ENCODE results near the gene FAM53A.

The FAM53A gene

DNA sequence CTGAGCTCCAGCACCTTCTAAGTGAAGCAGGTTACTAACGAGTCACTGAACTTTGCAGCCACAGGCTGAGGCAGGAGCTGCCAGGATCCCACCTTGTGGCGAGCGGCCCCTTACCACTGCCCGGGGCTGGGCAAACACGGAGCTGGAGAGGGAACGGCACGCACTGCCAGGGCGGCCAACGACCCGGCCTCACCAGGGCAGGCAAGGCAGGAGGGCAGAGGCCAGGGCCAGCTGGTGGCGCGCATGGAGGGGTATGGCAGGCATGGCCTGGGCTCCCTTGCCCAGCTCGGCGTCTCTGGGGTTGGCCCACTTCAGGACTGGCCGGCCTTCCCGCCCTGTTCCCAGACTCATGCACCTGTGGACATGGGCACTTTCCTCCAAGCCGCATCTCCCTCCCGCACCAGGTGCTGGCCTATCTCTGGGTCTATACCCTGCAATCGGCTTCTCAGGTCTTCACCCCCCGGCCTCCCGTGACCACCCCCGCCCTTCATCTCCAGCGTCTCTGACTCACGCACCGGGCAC lies 64.9 kb downstream of the FAM53A start:
- Histone ChIP-seq H3K4me3 (ENCODE audit: low read length) (no peak overlapping the region), H3K27me3 (ENCODE audit: control insufficient read depth, insufficient read depth, low read length) (no peaks in the 10 kb centered on the region), H3K27ac (ENCODE audit: low read length) (no peak overlapping the region), H3K9ac (ENCODE audit: low read length) (no peak overlapping the region), H3K9me3 (ENCODE audit: control insufficient read depth, low read depth, low read length) (no peaks in the 10 kb centered on the region), H3K4me1 (ENCODE audit: control insufficient read depth, low read depth, low read length) (no peaks in the 10 kb centered on the region), H3K36me3 (ENCODE audit: control insufficient read depth, low read depth, low read length) (no peaks in the 10 kb centered on the region)

DNA sequence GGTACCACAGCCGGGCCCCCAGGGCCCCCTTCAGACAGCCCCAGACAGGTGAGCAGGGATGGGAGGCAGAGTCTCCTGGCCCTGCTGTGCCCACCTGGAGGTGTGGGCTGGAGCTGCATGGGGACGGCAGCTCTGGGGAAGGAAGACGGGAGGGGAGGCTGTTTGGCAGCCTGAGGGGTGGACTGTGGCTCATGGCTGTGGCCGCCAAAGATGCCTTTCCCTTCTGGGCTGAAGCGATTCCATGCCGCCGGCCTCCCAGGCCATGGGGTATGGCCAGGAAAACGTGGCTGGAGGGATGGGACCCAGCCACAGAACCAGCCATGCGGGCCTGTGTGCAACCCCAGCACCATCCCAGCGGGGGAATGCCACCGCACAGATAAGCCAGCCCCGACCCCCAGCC lies 65.7 kb downstream of the FAM53A start:
- Histone ChIP-seq H3K9ac (ENCODE audit: low read length) (no peak overlapping the region), H3K27ac (ENCODE audit: low read length) (no peak overlapping the region), H3K27me3 (ENCODE audit: control insufficient read depth, insufficient read depth, low read length) (no peaks in the 10 kb centered on the region), H3K36me3 (ENCODE audit: control insufficient read depth, low read depth, low read length) (no peaks in the 10 kb centered on the region), H3K4me1 (ENCODE audit: control insufficient read depth, low read depth, low read length) (no peaks in the 10 kb centered on the region), H3K4me3 (ENCODE audit: low read length) (no peak overlapping the region), H3K9me3 (ENCODE audit: control insufficient read depth, low read depth, low read length) (no peaks in the 10 kb centered on the region)

GRCh38 chr4:1616557-1616930 lies 67.6 kb downstream of the FAM53A start:
- no peaks in the 10 kb centered on the region for H3K4me1 ChIP-seq (ENCODE audit: control insufficient read depth, low read depth, low read length)
- H3K27me3 ChIP-seq (ENCODE audit: control insufficient read depth, insufficient read depth, low read length) = no peaks in the 10 kb centered on the region
- no peak overlapping the region for H3K27ac ChIP-seq (ENCODE audit: low read length)
- no peaks in the 10 kb centered on the region for H3K36me3 ChIP-seq (ENCODE audit: control insufficient read depth, low read depth, low read length)
- H3K4me3 ChIP-seq (ENCODE audit: low read length) = no peak overlapping the region
- H3K9me3 ChIP-seq (ENCODE audit: control insufficient read depth, low read depth, low read length) = no peaks in the 10 kb centered on the region
- no peak overlapping the region for H3K9ac ChIP-seq (ENCODE audit: low read length)

GRCh38 chr4:1615786-1616556 lies 68.1 kb downstream of the FAM53A start:
- Histone ChIP-seq H3K9me3 (ENCODE audit: control insufficient read depth, low read depth, low read length) (no peaks in the 10 kb centered on the region), H3K27ac (ENCODE audit: low read length) (no peak overlapping the region), H3K9ac (ENCODE audit: low read length) (no peak overlapping the region), H3K4me3 (ENCODE audit: low read length) (no peak overlapping the region), H3K36me3 (ENCODE audit: control insufficient read depth, low read depth, low read length) (no peaks in the 10 kb centered on the region), H3K27me3 (ENCODE audit: control insufficient read depth, insufficient read depth, low read length) (no peaks in the 10 kb centered on the region), H3K4me1 (ENCODE audit: control insufficient read depth, low read depth, low read length) (no peaks in the 10 kb centered on the region)

DNA sequence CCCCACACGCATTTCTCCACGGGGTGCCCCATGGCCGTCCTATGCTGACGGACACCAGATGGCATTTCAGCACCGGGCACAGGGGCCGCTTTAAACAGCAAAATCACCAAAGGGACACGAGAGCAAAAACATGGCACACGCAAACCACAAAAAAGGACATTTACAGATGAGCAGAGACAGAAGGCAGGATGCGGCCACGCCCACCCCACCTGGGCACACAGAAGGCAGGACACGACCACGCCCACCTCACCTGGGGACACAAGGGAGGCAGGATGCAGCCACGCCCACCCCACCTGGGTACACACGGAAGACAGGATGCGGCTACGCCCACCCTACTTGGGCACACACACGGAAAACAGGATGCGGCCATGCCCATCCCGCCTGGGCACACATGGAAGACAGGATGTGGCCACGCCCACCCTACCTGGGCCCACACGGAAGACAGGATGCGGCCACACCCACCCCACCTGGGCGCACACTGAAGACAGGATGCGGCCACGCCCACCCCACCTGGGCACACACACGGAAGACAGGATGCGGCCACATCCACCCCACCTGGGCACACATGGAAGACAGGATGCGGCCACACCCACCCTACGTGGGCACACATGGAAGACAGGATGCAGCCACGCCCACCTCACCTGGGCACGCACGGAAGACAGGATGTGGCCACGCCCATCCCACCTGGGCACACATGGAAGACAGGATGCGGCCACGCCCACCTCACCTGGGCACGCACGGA lies 69.1 kb downstream of the FAM53A start:
- Histone ChIP-seq H3K27me3 (ENCODE audit: control insufficient read depth, insufficient read depth, low read length) (no peaks in the 10 kb centered on the region), H3K36me3 (ENCODE audit: control insufficient read depth, low read depth, low read length) (no peaks in the 10 kb centered on the region), H3K9me3 (ENCODE audit: control insufficient read depth, low read depth, low read length) (no peaks in the 10 kb centered on the region), H3K9ac (ENCODE audit: low read length) (no peak overlapping the region), H3K27ac (ENCODE audit: low read length) (no peak overlapping the region), H3K4me3 (ENCODE audit: low read length) (no peak overlapping the region), H3K4me1 (ENCODE audit: control insufficient read depth, low read depth, low read length) (no peaks in the 10 kb centered on the region)

DNA sequence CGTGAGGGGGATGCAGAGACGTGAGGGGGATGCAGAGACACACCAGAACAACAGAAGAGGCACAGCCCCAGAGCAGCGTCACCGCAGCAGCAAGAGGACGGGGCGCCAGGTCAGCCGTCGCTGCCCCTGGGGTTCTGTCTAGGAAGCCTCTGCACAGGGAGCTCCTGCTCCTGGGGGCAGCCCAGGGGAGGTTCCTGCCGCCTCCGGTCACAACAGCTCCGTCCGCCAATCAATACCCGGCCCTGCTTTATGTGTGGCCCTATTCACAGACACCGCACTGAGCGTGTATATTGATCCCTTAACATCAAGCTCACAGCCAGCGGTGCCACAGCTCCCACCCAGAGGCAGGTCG lies 69.6 kb downstream of the FAM53A start:
- no peak overlapping the region for H3K27ac ChIP-seq (ENCODE audit: low read length)
- H3K4me3 ChIP-seq (ENCODE audit: low read length) = no peak overlapping the region
- H3K9me3 ChIP-seq (ENCODE audit: control insufficient read depth, low read depth, low read length) = no peaks in the 10 kb centered on the region
- H3K27me3 ChIP-seq (ENCODE audit: control insufficient read depth, insufficient read depth, low read length) = no peaks in the 10 kb centered on the region
- H3K36me3 ChIP-seq (ENCODE audit: control insufficient read depth, low read depth, low read length) = no peaks in the 10 kb centered on the region
- H3K9ac ChIP-seq (ENCODE audit: low read length) = no peak overlapping the region
- no peaks in the 10 kb centered on the region for H3K4me1 ChIP-seq (ENCODE audit: control insufficient read depth, low read depth, low read length)

DNA sequence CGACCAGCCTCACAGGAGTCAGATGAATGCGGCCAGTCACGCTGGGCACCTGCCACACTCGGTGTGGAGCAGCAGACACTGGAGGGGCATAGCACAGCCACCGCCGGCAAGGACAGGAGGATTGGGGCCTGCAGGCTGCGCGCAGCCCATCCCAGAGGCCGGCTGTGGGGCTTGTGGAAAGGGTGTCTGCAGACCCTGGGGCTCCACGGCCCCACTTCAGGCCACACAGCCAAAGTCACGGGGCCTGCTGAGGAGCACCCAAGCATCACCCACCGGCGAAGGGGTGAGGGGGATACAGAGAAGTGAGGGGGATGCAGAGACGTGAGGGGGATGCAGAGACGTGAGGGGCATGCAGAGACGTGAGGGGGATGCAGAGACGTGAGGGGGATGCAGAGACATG lies 70.1 kb downstream of the FAM53A start:
- Histone ChIP-seq H3K9ac (ENCODE audit: low read length) (no peak overlapping the region), H3K27ac (ENCODE audit: low read length) (no peak overlapping the region), H3K36me3 (ENCODE audit: control insufficient read depth, low read depth, low read length) (no peaks in the 10 kb centered on the region), H3K9me3 (ENCODE audit: control insufficient read depth, low read depth, low read length) (no peaks in the 10 kb centered on the region), H3K27me3 (ENCODE audit: control insufficient read depth, insufficient read depth, low read length) (no peaks in the 10 kb centered on the region), H3K4me1 (ENCODE audit: control insufficient read depth, low read depth, low read length) (no peaks in the 10 kb centered on the region), H3K4me3 (ENCODE audit: low read length) (no peak overlapping the region)

DNA sequence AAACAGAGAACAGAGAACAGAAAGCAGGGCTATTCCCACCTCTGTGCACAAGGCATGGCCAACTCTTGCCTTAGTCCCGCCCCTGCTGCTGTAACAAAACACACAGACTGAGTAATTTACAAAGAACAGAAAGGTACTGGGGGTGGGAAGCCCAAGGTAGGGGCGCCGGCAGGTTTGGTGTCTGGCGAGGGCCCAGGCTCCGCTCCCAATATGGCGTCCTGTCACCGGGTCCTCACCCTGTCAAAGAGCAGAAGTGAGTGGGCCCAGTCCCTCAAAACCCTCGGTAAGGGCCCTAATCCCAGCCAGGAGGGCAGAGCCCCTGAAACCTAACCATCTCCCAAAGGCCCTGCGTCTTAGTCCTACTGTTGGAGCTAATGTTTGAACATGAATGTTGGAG lies 71.0 kb downstream of the FAM53A start:
- H3K9ac ChIP-seq (ENCODE audit: low read length) = no peak overlapping the region
- H3K27ac ChIP-seq (ENCODE audit: low read length) = no peak overlapping the region
- H3K4me3 ChIP-seq (ENCODE audit: low read length) = no peak overlapping the region
- H3K27me3 ChIP-seq (ENCODE audit: control insufficient read depth, insufficient read depth, low read length) = no peaks in the 10 kb centered on the region
- no peaks in the 10 kb centered on the region for H3K36me3 ChIP-seq (ENCODE audit: control insufficient read depth, low read depth, low read length)
- no peaks in the 10 kb centered on the region for H3K9me3 ChIP-seq (ENCODE audit: control insufficient read depth, low read depth, low read length)
- H3K4me1 ChIP-seq (ENCODE audit: control insufficient read depth, low read depth, low read length) = no peaks in the 10 kb centered on the region

GRCh38 chr4:1612278-1613098 lies 71.6 kb downstream of the FAM53A start:
- no peaks in the 10 kb centered on the region for H3K9me3 ChIP-seq (ENCODE audit: control insufficient read depth, low read depth, low read length)
- H3K9ac ChIP-seq (ENCODE audit: low read length) = no peak overlapping the region
- no peaks in the 10 kb centered on the region for H3K4me1 ChIP-seq (ENCODE audit: control insufficient read depth, low read depth, low read length)
- no peak overlapping the region for H3K4me3 ChIP-seq (ENCODE audit: low read length)
- H3K27ac ChIP-seq (ENCODE audit: low read length) = no peak overlapping the region
- no peaks in the 10 kb centered on the region for H3K27me3 ChIP-seq (ENCODE audit: control insufficient read depth, insufficient read depth, low read length)
- H3K36me3 ChIP-seq (ENCODE audit: control insufficient read depth, low read depth, low read length) = no peaks in the 10 kb centered on the region

DNA sequence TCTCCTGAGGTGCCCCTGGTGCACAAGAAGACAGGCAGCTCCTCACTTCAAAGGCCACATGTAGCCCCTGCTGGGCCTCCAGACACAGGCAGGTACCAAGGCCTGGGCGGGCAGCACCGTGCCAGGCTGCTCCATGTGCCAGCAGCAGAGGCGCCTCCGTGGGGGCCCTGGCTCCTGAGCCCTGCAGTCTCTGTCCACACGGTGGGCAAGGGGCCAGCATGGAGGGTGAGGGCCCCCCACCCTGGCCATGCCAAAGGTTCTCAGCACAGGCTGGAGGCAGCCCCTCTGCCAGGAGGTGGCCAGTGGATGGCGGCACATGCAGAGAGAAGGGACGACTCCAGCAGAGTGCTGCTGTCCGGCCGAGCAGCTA lies 72.6 kb downstream of the FAM53A start:
- H3K4me3 ChIP-seq (ENCODE audit: low read length) = no peak overlapping the region
- no peaks in the 10 kb centered on the region for H3K27me3 ChIP-seq (ENCODE audit: control insufficient read depth, insufficient read depth, low read length)
- no peaks in the 10 kb centered on the region for H3K36me3 ChIP-seq (ENCODE audit: control insufficient read depth, low read depth, low read length)
- H3K4me1 ChIP-seq (ENCODE audit: control insufficient read depth, low read depth, low read length) = no peaks in the 10 kb centered on the region
- H3K27ac ChIP-seq (ENCODE audit: low read length) = no peak overlapping the region
- H3K9me3 ChIP-seq (ENCODE audit: control insufficient read depth, low read depth, low read length) = no peaks in the 10 kb centered on the region
- no peak overlapping the region for H3K9ac ChIP-seq (ENCODE audit: low read length)

DNA sequence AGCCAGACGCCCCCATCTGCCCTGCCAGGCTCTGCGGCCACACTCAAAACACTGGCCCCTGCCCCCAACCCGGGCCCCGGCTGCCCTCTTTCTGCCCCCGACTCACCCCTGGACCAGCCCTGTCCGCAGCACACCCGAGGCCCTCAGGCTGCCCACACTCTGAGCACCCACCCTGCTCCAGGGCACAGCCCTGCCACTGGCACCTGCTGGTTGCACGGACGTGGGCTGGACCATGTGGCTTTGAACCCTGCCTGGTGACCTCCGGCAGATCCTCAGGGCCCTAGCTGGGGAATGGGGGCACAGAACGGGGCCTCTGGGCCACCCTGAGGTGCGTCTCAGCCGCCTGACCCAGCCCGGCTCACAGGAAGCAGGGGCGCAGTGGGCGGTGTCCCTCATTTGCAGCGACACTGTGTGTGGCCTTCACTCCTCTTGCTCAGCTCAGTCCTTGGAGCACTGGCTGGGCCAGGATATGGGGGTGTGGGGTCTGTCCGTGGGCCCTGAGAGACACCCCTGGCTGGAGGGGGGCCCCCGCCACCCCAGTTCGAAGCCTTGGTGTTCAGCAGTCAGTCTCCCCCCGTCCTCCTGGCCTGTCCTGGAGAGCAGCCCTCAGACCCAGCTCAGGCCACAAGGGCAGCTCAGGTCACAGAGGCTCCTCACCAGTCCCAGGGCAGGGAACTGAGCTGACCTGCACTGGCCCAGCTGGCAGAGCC lies 73.2 kb downstream of the FAM53A start:
- Histone ChIP-seq H3K27ac (ENCODE audit: low read length) (no peak overlapping the region), H3K4me1 (ENCODE audit: control insufficient read depth, low read depth, low read length) (no peaks in the 10 kb centered on the region), H3K27me3 (ENCODE audit: control insufficient read depth, insufficient read depth, low read length) (no peaks in the 10 kb centered on the region), H3K9me3 (ENCODE audit: control insufficient read depth, low read depth, low read length) (no peaks in the 10 kb centered on the region), H3K36me3 (ENCODE audit: control insufficient read depth, low read depth, low read length) (no peaks in the 10 kb centered on the region), H3K4me3 (ENCODE audit: low read length) (no peak overlapping the region), H3K9ac (ENCODE audit: low read length) (no peak overlapping the region)

All from iPS-18a (cell line).